Upper lobe of right lung (tissue), 1 donor: ENCODE measurements around the gene SALL2. TPM values are rescaled to one million over a fixed set of nuclear protein-coding genes. Genes with fewer than 3 reads are reported as not detected.

Experiments used
- ATAC-seq: fragments of 200-7000 bp; cut with Tn5 transposase; one replicate; pipeline ENCODE4 v1.9.1; 2020; ENCODE audit warnings: mild to moderate bottlenecking, moderate library complexity
- DNase-seq: peaks from one replicate; pipeline ENCODE4 v3.0.0-alpha.2; 2020
- H3K27ac ChIP-seq: fragments of 200-600 bp; one replicate; pipeline ENCODE4 v1.8.0; 2022
- H3K27me3 ChIP-seq: fragments of 200-600 bp; one replicate; pipeline ENCODE4 v1.8.0; 2022; ENCODE audit warnings: mild to moderate bottlenecking
- H3K36me3 ChIP-seq: fragments of 200-600 bp; one replicate; pipeline ENCODE4 v1.8.0; 2022
- H3K4me1 ChIP-seq: fragments of 200-600 bp; one replicate; pipeline ENCODE4 v1.8.0; 2022
- H3K4me3 ChIP-seq: fragments of 200-600 bp; one replicate; pipeline ENCODE4 v1.8.0; 2022; ENCODE audit warnings: mild to moderate bottlenecking
- H3K9me3 ChIP-seq: fragments of 200-600 bp; one replicate; pipeline ENCODE4 v1.8.0; 2022
- intact Hi-C: fragments of 100-400 bp; cut with DNase I; formaldehyde crosslinking; loops from one replicate; pipeline ENCODE4 v1.11.0; 2022
- total RNA-seq: library from RNA; stranded (reverse); fragmentation: NEBNext Ultra II Directional; extraction: Animal tissue kit (Norgen Biotek cat#: 25700); gene quantifications from one replicate; pipeline ENCODE4 v1.2.1, GENCODE V29; 2021
- TF ChIP-seq, protein P1 (sequence below): fragments of 200-600 bp; IDR thresholded peaks from one replicate; pipeline ENCODE4 v1.8.0; 2022; ENCODE audit warnings: antibody characterized with exemption
- donor health status: DM: no; HTN: yes; CAD: no; lungs with severe emphysema.

SALL2 gene
- total RNA-seq, 1 donor from 2014 or later = 8.1 TPM

- H3K27ac ChIP-seq = no peak overlapping the region
- intact Hi-C loops = no loop called here
Observed at GRCh38 chr14:21505012-21505553, 21.1 kb downstream of the SALL2 start.

GRCh38 chr14:21503376-21503775 is 22.8 kb downstream of the SALL2 start:
- Histone ChIP-seq H3K27me3 (no peaks in the 10 kb centered on the region), H3K9me3 (no peaks in the 10 kb centered on the region), H3K4me3 (no peak overlapping the region), H3K4me1 (peaks cover 13% of the 10 kb centered on the region), H3K27ac (no peak overlapping the region), H3K36me3 (peaks cover 65% of the 10 kb centered on the region)
- TF ChIP-seq, protein P1, sequence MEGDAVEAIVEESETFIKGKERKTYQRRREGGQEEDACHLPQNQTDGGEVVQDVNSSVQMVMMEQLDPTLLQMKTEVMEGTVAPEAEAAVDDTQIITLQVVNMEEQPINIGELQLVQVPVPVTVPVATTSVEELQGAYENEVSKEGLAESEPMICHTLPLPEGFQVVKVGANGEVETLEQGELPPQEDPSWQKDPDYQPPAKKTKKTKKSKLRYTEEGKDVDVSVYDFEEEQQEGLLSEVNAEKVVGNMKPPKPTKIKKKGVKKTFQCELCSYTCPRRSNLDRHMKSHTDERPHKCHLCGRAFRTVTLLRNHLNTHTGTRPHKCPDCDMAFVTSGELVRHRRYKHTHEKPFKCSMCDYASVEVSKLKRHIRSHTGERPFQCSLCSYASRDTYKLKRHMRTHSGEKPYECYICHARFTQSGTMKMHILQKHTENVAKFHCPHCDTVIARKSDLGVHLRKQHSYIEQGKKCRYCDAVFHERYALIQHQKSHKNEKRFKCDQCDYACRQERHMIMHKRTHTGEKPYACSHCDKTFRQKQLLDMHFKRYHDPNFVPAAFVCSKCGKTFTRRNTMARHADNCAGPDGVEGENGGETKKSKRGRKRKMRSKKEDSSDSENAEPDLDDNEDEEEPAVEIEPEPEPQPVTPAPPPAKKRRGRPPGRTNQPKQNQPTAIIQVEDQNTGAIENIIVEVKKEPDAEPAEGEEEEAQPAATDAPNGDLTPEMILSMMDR = no peak
- DNase-seq (no peak), ATAC-seq (no peak)
- intact Hi-C loops = no loop called here

More at GRCh38 chr14:21505012-21505553, 21.1 kb downstream of the SALL2 start:
- Histone ChIP-seq H3K4me1 (peaks cover 26% of the 10 kb centered on the region), H3K4me3 (no peak overlapping the region), H3K9me3 (no peaks in the 10 kb centered on the region), H3K27me3 (no peaks in the 10 kb centered on the region), H3K36me3 (peaks cover 48% of the 10 kb centered on the region)
- DNase-seq = no peak
- peak; percentile 35 for ATAC-seq
- TF ChIP-seq, protein P1 = no peak

DNA sequence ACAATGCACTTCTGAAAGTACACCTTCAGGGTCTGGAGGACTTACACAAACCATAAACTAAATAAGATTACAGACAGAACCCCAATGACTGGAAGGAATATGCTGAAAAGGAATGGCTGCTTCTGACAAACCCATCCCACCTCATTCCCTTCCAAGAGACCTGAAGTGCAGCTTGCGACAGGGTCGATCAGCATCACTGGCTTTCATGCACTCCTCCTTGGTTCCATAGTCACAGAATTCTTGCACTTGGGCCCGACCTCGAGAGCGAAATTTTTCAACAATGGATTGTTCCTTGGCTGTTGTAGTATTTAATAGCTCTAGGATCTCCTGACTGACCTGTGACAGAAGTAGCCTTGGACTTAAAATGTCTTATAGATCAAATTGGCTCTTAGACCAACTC is 24.6 kb downstream of the SALL2 start:
- Histone ChIP-seq H3K27ac (no peak overlapping the region), H3K9me3 (no peaks in the 10 kb centered on the region), H3K4me3 (no peak overlapping the region), H3K4me1 (peaks cover 13% of the 10 kb centered on the region), H3K27me3 (no peaks in the 10 kb centered on the region), H3K36me3 (peaks cover 74% of the 10 kb centered on the region)
- ATAC-seq (no peak), DNase-seq (no peak)
- TF ChIP-seq, protein P1 = no peak
- intact Hi-C loops = no loop called here

- Histone ChIP-seq H3K27ac (no peak overlapping the region), H3K4me1 (peaks cover 5% of the 10 kb centered on the region), H3K9me3 (no peaks in the 10 kb centered on the region), H3K36me3 (peaks cover 100% of the 10 kb centered on the region), H3K27me3 (no peaks in the 10 kb centered on the region), H3K4me3 (no peak overlapping the region)
- ATAC-seq (peak; percentile 64), DNase-seq (no peak)
- TF ChIP-seq, protein P1 = peak; percentile 45
- intact Hi-C loops = no loop called here
Observed at GRCh38 chr14:21498540-21499526, 27.3 kb downstream of the SALL2 start.

- Histone ChIP-seq H3K36me3 (peaks cover 100% of the 10 kb centered on the region), H3K9me3 (no peaks in the 10 kb centered on the region), H3K27me3 (no peaks in the 10 kb centered on the region), H3K4me3 (no peak overlapping the region), H3K27ac (peak overlapping the region; percentile 7), H3K4me1 (peaks cover 5% of the 10 kb centered on the region)
- TF ChIP-seq, protein P1 = no peak
- ATAC-seq (peak; percentile 46), DNase-seq (no peak)
- intact Hi-C loops = no loop called here
Observed at GRCh38 chr14:21496453-21496852, 29.7 kb downstream of the SALL2 start.
